MG63 (cell line): ENCODE results near the gene VPS37D. TPM values are rescaled to one million over a fixed set of nuclear protein-coding genes. Genes with fewer than 3 reads are reported as not detected.
"Not testable (repeated sequence)": the region's sequence is repeated elsewhere in the genome, so short reads cannot be mapped to it uniquely, and the experiment has no call there.

Experiments
- DNase-seq: peaks from one replicate; pipeline ENCODE4 v3.0.0-alpha.2; 2020
- H3K27me3 ChIP-seq: fragments of 250-450 bp; sonication (Bioruptor Pico); 2 replicates; pipeline ENCODE4 v1.5.1; 2020; ENCODE audit warnings: mild to moderate bottlenecking, moderate library complexity
- H3K36me3 ChIP-seq: fragments of 250-450 bp; sonication (Bioruptor Pico); 2 replicates; pipeline ENCODE4 v1.5.1; 2020; ENCODE audit warnings: mild to moderate bottlenecking, moderate library complexity
- H3K4me3 ChIP-seq: fragments of 250-450 bp; sonication (Bioruptor Pico); 2 replicates; pipeline ENCODE4 v1.5.1; 2020; ENCODE audit warnings: mild to moderate bottlenecking, moderate library complexity
- H3K9me3 ChIP-seq: fragments of 250-450 bp; sonication (Bioruptor Pico); 2 replicates; pipeline ENCODE4 v1.5.1; 2020; ENCODE audit warnings: mild to moderate bottlenecking, moderate library complexity
- total RNA-seq: library from RNA; depleted of rRNA; stranded (reverse); fragments of >200 nt; shearing (Covaris generic); gene quantifications from 2 replicates; pipeline ENCODE4 v1.2.3, GENCODE V29; 2014; ENCODE audit warnings: low replicate concordance

The VPS37D gene
- total RNA-seq, 1 experiment from 2014 or later = 1.4 TPM

- Histone ChIP-seq H3K27me3 (no peaks in the 10 kb centered on the region), H3K9me3 (no peaks in the 10 kb centered on the region), H3K36me3 (no peaks in the 10 kb centered on the region), H3K4me3 (no peak overlapping the region)
- no peak for DNase-seq
Measured at GRCh38 chr7:73638911-73639310, 28.7 kb upstream of the VPS37D start.

DNA sequence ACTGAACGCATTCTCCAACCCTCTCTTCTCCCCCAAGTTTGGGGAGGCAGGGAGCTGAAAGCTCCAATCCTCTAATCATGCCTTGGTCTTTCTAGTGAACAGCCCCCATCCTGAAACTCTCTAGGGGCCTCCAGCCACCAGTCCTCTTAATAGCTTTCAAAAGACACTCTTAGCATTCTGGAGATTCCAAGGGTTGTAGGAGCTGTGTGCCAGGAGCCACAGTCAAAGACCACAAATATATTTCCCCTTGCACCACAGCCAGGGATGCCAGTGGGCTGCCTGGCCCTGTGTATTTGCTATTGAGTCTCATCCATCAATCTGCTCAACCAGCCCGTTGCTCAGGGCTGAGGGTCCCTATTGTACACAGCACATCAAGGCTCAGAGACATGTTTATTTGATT, 24.8 kb upstream of the VPS37D start:
- Histone ChIP-seq H3K4me3 (no peak overlapping the region), H3K27me3 (no peaks in the 10 kb centered on the region), H3K36me3 (no peaks in the 10 kb centered on the region), H3K9me3 (no peaks in the 10 kb centered on the region)
- no peak for DNase-seq

DNA sequence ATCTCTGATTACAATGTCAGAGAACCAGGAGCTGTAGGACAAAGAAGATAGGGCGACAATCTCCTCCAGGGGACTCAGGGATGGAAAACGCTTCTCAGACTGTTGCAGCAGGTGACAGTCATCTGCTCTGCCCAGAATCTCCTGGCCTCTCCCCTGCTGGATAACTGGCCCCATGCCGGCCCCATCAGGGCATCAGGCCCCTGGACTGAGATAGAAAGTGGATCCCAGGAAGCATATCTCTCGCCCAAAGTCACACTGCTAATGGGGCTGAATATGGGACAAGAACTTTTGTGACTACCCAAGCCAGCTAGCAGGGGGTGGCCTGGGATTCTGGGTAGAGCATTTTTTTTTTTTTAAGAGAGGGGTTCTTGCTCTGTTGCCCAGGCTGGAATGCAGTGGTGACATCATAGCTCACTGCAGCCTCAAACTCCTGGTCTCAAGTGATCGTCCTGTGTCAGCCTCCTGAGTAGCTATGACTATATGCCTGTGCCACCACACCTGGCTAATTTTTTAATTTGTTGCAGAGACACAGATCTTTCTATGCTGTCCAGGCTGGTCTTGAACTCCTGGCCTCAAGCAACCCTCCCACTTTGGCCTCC, 22.8 kb upstream of the VPS37D start:
- no peak for DNase-seq
- Histone ChIP-seq H3K9me3 (no peaks in the 10 kb centered on the region), H3K27me3 (no peaks in the 10 kb centered on the region; the same call in 1 of the 2 replicates), H3K36me3 (no peaks in the 10 kb centered on the region), H3K4me3 (no peak overlapping the region)

DNA sequence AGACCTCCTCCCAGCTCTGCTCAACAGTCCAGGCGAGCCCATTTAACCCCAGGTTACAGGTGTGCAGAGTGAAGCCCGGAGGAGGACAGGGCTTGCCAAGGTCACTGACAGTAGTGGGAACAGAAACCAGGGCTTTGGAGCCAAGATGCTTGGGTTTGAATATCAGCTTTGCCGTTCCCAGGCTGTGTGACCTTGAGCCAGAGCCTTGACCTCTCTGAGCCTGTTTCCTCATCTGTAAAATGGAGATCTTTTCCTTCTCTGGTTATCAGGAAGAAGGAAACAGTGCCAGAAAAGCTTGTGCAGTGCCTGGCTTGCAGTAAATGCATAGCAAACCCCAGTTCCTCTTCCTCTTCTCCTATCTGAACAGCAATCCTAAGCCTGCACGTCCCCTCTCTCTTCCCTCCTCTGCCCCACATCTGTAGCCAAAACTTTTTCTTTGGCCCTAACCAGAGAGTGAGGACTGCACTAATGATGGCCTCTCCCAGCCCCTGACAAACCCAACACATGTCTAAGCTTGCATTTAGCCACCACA, 21.9 kb upstream of the VPS37D start:
- Histone ChIP-seq H3K9me3 (no peaks in the 10 kb centered on the region), H3K4me3 (no peak overlapping the region), H3K27me3 (no peaks in the 10 kb centered on the region; the same call in 1 of the 2 replicates), H3K36me3 (no peaks in the 10 kb centered on the region)
- DNase-seq = no peak

DNA sequence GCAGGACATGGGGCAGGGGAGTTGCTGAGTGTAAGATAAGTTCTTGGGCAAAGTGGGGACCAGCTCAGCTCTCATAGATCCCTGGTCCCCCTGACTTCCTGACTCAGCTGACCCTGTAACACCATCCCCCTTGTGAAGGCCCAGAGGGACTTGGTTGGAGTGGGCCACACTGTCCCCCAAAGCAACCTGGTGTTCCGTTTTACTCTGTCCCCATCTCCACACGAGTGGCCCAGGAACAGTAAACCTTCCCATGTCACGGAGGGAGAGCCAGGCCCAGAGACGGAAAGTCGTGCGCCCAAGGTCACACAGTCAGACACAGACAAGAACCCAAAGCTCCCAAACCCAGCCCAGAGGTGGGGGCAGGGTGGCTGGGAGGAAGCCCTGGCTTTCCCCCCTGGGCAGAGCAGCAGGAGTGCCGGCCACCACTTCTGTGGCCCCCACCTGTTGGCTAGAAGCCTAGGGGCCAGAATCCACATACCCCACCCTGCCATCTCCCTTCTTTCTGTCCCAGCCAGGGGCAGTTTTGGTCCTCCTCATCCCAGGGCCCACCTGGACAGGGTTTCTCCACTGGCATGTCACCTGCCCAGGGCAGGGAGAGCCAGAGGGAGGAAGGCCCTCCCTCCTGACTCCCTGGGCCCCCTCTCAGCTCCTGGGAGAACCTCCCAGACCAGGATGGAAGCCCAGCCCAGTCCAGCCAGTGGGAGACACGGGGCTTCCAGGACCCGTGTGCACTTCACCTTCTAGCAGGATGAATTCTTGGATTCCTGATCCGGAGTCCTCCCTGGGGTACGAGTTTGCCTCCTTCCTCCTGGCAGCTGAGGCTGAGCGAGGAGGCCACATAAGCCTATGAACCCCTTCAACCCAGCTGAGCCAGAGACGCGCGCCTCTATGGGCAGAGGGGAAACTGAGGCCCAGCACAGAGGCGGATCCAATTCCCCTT, 20.6 kb upstream of the VPS37D start:
- H3K4me3 ChIP-seq = no peak overlapping the region
- no peaks in the 10 kb centered on the region for H3K36me3 ChIP-seq
- no peaks in the 10 kb centered on the region for H3K9me3 ChIP-seq
- no peaks in the 10 kb centered on the region; the same call in 1 of the 2 replicates for H3K27me3 ChIP-seq
- DNase-seq = no peak

DNA sequence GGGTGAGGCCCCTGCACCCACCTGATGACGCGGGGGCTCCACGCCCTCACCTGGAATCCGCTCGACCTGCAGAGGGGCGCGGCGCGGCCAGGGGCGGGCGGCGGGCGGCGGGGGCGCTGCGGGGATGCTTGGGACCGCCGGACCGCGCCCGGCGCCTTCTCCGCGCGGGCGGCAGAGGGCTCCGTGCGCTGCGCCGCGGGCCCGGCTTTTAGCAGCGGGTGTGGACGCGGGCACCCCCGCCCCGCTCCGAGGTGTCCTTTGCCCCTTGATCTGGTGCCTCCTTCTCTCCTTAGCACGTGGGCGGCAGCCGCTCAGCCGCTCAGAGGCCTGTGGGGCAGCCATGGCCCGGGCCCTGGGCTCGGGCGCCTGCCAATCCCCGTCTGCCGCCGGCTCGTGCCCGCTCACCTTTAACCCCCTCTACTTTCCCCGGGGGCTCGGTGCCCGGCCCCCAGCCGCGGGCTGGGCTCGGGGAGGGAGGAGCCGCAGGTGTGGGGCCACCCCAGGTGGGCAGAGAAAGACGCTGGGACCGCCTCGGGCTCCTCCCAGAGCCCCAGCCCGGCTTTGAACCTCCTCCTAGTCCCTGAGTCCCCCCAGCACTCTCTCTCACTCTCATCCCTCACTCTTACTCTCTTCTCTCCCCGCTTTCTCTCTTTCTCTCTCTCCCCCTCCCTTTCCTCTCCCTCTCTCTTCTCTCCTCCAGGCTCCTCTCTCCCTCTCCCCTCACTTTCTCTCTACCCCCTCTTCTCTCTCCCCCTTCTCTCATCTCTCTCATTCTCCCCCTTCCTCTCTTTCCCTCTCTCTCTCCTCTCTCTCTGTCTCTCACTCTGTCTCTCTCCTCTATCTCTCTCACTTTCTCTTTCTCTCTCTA, 19.7 kb upstream of the VPS37D start:
- peak overlapping the region; percentile 24; the same call in 1 of the 2 replicates for H3K4me3 ChIP-seq
- no peaks in the 10 kb centered on the region; the same call in 1 of the 2 replicates for H3K27me3 ChIP-seq
- peak; percentile 23 for DNase-seq
- no peaks in the 10 kb centered on the region for H3K36me3 ChIP-seq
- no peaks in the 10 kb centered on the region for H3K9me3 ChIP-seq

DNA sequence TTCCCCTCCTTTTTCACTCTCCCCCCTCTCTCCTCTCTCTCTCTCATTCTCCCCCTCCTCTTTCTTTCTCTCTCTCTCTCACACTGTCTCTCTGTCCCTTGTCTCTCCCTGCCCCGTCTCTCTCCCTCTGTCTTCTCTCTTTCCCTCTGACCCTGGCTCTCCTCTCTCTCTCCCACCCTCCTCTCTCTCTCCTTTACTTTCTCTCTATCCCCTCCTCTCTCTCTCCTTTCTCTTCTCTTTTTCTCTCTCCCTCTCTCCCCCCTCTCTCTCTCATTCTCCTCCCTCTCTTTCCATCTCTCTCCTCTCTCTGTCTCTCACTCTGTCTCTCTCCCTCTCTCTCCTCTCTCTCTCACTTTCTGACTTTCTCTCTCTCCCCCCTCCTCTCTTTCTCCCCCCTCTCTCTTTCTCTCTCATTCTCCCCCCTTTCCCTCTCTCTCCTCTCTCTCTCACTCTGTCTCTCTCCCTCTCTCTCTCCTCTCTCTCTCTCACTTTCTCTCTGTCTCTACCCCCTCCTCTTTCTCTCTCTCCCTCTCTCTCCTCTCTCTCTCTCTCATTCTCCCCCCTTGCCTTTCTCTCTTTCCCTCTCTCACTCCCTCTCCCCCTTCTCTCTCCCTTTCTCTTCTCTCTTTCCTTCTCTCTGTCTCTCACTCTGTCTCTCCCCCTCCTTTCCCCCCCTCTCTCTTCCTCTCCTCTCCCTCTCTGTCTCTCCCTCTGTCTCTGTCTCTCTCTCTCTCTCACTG, 18.9 kb upstream of the VPS37D start:
- DNase-seq = no peak
- H3K27me3 ChIP-seq = no peaks in the 10 kb centered on the region; the same call in 1 of the 2 replicates
- H3K36me3 ChIP-seq = no peaks in the 10 kb centered on the region
- no peak overlapping the region for H3K4me3 ChIP-seq
- H3K9me3 ChIP-seq = no peaks in the 10 kb centered on the region

GRCh38 chr7:73649576-73649975, 18.1 kb upstream of the VPS37D start:
- H3K4me3 ChIP-seq = no peak overlapping the region
- no peaks in the 10 kb centered on the region for H3K36me3 ChIP-seq
- H3K27me3 ChIP-seq = no peaks in the 10 kb centered on the region; the same call in 1 of the 2 replicates
- H3K9me3 ChIP-seq = no peaks in the 10 kb centered on the region
- no peak for DNase-seq

DNA sequence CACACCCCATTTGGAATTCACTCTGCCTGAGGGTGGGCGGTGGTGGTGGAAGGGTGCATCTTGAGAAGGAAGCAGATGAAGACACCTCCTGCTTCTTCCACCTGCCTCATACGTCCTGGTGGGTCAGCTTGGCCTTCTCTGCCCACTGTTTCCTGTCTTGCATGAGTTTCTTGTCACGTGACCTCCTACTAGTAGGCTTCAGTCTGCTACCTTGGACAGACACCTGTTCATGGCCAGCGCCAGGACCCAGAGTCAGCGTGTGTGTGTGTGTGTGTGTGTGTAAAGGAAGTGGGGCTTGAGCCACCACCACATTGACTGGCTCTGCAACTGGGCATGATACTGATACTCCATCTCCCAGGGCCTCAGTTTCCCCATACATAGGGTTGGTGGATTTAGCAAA, 17.1 kb upstream of the VPS37D start:
- Histone ChIP-seq H3K36me3 (no peaks in the 10 kb centered on the region), H3K9me3 (no peaks in the 10 kb centered on the region), H3K4me3 (no peak overlapping the region), H3K27me3 (no peaks in the 10 kb centered on the region; the same call in 1 of the 2 replicates)
- no peak for DNase-seq

DNA sequence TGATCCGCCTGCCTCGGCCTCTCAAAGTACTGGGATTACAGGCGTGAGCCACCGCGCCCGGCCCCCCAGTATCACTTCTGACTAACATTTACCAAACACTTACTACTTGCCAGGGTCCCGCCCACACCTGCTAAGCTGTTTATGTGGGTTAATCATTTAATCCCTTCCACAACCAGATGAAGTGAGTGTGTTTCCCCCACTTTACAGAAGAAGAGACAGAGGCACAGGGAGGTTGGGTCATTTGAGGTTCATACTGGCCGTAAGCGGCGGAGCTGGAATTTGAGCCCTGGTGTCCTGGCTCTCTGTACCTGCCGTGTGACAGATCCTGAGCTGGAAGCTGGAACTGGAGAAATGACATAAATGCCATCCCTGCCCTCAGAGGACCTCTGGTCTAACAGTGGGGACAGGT, 15.1 kb upstream of the VPS37D start:
- Histone ChIP-seq H3K27me3 (no peaks in the 10 kb centered on the region; the same call in 1 of the 2 replicates), H3K9me3 (no peaks in the 10 kb centered on the region), H3K4me3 (no peak overlapping the region), H3K36me3 (no peaks in the 10 kb centered on the region)
- no peak for DNase-seq

DNA sequence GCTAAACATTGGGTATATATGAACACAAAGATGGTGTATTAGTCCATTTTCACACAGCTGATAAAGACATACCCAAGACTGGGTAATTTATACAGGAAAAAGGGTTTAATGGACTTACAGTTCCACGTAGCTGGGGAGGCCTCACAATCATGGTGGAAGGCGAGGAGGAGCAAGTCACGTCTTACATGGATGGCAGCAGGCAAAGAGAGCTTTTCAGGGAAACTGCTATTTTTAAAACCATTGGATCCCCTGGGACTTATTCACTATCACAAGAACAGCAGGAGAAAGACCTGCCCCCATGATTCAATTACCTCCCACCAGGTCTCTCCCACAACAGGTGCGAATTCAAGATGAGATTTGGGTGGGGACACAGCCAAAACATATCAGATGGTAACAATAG, 12.3 kb upstream of the VPS37D start:
- not testable (repeated sequence) for H3K27me3 ChIP-seq, H3K4me3 ChIP-seq, H3K36me3 ChIP-seq, H3K9me3 ChIP-seq, DNase-seq

DNA sequence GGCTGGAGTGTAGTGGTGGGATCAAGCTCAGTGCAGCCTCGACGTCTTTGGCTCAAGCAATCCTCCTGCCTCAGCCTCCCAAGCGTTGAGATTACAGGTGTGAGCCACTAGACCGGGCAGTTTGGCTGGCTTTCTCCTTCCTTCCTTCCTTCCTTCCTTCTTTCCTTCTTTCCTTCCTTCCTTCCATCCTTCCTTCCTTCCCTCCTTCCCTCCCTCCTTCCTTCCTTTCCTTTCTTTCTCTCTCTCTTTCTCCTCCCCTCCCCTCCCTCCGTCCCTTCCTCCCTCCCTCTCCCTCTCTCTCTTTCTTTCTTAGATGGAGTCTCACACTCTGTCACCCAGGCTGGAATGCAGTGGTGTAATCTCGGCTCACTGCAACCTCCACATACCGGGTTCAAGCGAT, 7.6 kb upstream of the VPS37D start:
- no peaks in the 10 kb centered on the region for H3K36me3 ChIP-seq
- 0 out of 2 replicates have a peak, but pooled peaks cover 2% of the 10 kb centered on the region for H3K9me3 ChIP-seq
- H3K4me3 ChIP-seq = no peak overlapping the region
- DNase-seq = no peak
- no peaks in the 10 kb centered on the region for H3K27me3 ChIP-seq

DNA sequence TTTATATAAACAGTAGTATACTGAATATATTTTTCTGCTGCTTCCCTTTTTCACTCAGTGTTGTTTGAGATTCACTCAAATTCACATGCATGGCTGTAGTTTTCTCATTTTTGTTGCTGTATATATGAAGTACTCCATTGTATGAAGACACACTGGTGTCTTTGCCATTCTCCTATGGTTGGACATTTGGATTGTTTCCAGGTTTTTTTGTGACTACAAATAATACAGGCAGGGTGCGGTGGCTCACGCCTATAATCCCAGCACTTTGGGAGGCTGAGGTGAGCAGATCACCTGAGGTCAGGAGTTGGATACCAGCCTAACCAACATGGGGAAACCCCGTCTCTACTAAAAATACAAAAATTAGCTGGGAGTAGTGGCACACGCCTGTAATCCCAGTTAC, 7.0 kb upstream of the VPS37D start:
- H3K9me3 ChIP-seq, H3K36me3 ChIP-seq, DNase-seq, H3K27me3 ChIP-seq, H3K4me3 ChIP-seq: not testable (repeated sequence)

- Histone ChIP-seq H3K4me3 (no peak overlapping the region), H3K27me3 (no peaks in the 10 kb centered on the region), H3K9me3 (0 out of 2 replicates have a peak, but pooled peaks cover 2% of the 10 kb centered on the region), H3K36me3 (no peaks in the 10 kb centered on the region)
- no peak for DNase-seq
Measured at GRCh38 chr7:73663033-73663432, 4.6 kb upstream of the VPS37D start.

- Histone ChIP-seq H3K36me3 (no peaks in the 10 kb centered on the region), H3K27me3 (no peaks in the 10 kb centered on the region), H3K9me3 (no peaks in the 10 kb centered on the region), H3K4me3 (peak overlapping the region; percentile 34)
- no peak for DNase-seq
Measured at GRCh38 chr7:73668103-73668885, 663 bp downstream of the VPS37D start.
